ENCODE measurements around the gene MRPL36.

- TF ChIP-seq POLR2A (IDR thresholded peaks at IDR 0.05; ENCODE audit: low read length) (no peak), GATA1 (IDR thresholded peaks at IDR 0.05; ENCODE audit: low read depth, low read length) (no peak)
Measured at GRCh38 chr5:1763960-1764605, 35.6 kb downstream of the MRPL36 start.

All from erythroblast (primary cell).